Left renal cortex interstitium (tissue), 4 donors: ENCODE results near the gene AKAP9. TPM values are rescaled to one million over a fixed set of nuclear protein-coding genes. Genes with fewer than 3 reads are reported as not detected.
"Not testable (repeated sequence)": the region's sequence is repeated elsewhere in the genome, so short reads cannot be mapped to it uniquely, and the experiment has no call there.

Source experiments
- DNase-seq, 4 donors: peaks; one replicate each; pipeline ENCODE4 v3.0.0-alpha.2; 2013; ENCODE audit warnings: low read depth in 4 of 4, low spot score in 2 of 4, missing footprints in 1 of 4
- polyA plus RNA-seq, 4 donors: library from polyadenylated mRNA; unstranded; fragments of 120-200 nt; gene quantifications; one replicate each; pipeline ENCODE4 v1.2.1, GENCODE V29; 2013; ENCODE audit not compliant: insufficient read length in 4 of 4

The AKAP9 gene
- polyA plus RNA-seq, 4 donors: 71.6 to 109 (median 84.1) TPM

DNA sequence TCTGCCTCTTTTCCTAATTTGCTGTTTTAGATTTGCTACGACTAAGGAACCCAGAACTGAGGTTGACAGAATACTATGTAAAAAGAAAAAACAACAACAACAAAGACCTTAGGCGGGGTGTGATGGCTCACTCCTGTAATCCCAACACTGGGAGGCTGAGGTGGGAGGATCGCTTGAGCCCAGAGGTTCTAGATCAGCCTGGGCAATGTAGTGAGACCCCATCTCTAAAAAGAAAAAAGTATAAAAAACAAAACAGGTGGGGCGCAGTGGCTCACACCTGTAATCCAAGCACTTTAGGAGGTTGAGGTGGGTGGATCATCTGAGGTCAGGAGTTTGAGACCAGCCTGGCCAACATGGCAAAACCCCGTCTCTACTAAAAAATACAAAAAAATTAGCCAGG lies 4.3 kb downstream of the AKAP9 start:
- not testable (repeated sequence) for DNase-seq

GRCh38 chr7:91945476-91945875 lies 4.8 kb downstream of the AKAP9 start:
- no peak for DNase-seq

DNA sequence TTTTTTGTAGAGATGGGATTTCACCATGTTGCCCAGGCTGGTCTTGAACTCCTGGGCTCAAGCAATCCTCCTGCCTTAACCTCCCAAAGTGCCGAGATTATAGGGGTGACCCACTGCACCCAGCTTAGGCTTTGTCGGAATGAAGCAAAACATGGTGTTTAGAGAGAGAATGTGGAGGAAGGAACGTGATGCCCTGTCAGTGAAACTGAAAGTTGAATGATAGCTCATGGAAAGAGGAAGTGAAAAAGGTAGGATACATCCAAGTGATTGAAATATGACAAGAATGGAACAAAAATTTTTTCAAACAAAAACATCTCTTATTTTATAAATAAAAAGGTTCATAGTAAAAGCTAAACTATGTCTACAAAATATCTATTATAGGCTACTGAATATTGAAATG lies 5.9 kb downstream of the AKAP9 start:
- DNase-seq: no peak

DNA sequence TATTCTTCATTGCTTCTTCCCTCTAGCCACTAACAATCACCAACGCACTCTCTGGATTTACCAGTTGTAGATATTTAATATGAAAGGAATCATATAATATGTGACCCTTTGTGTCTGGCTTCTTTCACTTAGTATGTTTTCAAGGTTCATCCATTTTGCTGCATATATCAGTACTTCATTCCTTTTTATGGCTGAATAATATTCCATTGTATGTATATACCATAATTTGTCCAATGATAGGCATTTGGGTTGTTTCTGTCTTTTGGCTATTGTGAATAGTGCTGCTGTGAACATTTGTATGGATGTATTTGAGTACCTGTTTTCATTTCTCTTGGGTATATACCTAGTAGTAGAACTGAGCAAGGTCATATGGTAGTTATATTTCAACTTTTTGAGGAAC lies 7.3 kb downstream of the AKAP9 start:
- no peak for DNase-seq

DNA sequence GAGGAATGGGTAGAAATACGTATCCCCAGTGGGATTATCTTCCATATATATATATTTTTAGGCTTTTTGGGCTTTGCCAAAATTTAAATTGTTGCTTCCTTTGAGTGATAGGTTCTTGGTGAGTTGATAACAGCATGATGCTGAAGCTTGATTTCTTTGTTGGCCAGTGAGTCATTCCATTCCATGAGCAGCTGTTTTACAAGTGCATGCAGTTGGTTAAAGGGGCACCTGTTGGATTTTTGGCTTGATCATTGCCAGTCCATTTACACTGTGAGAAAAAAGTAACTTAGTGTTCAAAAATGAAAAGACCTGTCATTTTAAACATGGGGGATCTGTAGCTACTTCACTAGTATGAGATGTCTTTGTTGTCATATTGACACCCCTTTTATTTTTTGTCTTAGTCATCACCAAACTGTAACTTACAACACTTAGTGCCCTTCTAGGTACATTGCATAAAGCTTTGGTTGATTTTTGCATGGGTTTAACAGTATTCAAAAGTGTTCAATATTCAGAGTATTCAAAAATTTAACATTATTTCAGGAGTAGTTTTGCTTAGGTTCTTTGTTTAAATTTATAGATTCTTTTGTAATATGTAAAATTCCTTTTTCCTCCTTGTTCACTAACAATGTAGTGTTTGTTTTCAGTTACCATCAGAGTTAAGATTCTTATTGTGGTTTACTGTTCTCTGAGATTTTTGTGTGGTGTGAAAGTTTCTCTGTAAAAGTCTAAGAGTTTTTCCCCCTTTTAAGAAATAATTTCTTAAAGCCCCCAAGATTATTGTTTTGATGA lies 8.8 kb downstream of the AKAP9 start:
- no peak for DNase-seq

DNA sequence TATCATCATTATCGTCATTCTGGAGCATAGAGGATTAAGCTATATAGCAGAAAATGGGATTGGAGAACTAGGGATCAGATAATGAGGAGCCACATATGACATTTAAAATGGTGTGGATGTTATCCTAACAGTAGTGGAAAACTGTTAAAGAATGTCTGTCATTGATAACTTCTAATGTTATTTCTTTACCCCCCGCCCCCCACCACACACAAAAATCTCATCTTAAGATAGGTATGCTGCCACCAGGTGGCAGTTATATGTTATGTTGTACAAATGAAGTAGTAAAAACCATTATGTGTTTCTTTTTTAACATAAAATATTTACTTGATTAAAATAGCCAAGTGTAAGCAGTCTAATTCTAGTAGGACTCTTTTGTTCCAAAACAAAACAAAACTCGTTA lies 13.0 kb downstream of the AKAP9 start:
- DNase-seq: no peak

DNA sequence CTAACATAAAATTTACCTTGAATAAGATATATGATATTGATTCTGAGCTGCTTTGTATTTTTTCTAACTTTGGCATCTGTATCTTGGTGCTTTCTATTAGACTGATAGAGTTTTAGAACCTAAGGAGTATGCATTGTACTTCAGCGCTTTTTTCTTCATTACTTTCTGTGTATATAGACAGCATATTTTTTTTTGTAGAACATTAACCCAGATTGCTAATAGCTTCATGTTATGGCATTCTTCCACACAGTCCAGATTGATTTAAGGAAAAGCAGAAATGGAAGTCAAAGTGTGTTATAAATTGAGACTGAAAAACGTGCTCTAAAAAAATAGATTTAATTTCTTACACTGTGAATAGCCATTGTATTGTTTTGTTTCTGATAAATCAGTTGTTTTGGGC lies 15.8 kb downstream of the AKAP9 start:
- not testable (repeated sequence) for DNase-seq

DNA sequence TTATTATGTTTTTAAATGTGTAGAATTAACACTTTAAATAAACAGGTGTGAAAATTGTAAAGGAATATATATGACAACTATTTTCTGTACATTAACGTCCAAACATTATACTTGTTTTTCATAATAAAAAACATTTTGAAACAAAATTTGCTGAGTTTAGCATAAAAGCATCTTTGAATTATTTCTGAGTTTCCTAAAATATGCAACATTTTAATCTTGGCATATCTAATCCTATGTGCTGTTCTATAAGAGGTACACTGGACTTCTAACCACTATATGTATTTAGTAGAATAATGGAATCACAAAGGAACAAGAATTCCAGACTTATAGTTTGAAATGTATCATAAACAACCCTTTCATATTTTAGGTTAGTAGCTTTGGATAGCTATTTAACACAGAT lies 16.6 kb downstream of the AKAP9 start:
- DNase-seq: no peak

GRCh38 chr7:91957823-91958222 lies 17.2 kb downstream of the AKAP9 start:
- no peak for DNase-seq

GRCh38 chr7:91959023-91959422 lies 18.4 kb downstream of the AKAP9 start:
- DNase-seq: no peak

DNA sequence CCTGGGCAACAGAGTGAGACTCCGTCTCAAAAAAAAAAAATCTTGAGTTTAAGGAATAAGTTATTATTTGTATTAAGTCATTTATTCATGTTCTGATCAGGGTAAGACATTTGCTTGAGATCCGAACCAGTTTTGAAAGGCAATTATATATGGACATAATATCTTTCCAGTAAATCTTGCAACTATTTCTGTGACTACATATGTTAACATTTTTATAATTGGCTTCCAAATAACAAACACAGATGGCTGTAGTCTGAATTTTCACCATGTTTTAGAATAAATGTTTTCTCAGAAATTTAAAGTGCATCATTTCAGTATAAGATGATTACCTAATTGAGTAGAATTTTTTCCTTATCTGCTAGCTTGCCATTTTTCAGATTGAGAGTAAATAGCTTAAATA lies 21.2 kb downstream of the AKAP9 start:
- no peak for DNase-seq

GRCh38 chr7:91962419-91962818 lies 21.8 kb downstream of the AKAP9 start:
- no peak for DNase-seq

GRCh38 chr7:91967513-91967912 lies 26.9 kb downstream of the AKAP9 start:
- DNase-seq: not testable (repeated sequence)

DNA sequence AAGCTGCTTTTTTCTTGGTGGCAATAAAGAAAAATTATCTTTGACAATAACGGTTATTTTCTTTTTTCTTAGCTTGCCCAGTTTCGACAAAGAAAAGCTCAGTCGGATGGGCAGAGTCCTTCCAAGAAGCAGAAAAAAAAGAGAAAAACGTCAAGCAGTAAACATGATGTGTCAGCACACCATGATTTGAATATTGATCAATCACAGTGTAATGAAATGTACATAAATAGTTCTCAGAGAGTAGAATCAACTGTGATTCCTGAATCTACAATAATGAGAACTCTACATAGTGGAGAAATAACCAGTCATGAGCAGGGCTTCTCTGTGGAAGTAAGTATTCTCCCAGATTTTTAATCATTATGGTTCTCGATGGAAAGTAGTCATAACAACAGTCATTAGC lies 33.0 kb downstream of the AKAP9 start:
- DNase-seq: no peak

GRCh38 chr7:91974066-91974465 lies 33.4 kb downstream of the AKAP9 start:
- no peak for DNase-seq

DNA sequence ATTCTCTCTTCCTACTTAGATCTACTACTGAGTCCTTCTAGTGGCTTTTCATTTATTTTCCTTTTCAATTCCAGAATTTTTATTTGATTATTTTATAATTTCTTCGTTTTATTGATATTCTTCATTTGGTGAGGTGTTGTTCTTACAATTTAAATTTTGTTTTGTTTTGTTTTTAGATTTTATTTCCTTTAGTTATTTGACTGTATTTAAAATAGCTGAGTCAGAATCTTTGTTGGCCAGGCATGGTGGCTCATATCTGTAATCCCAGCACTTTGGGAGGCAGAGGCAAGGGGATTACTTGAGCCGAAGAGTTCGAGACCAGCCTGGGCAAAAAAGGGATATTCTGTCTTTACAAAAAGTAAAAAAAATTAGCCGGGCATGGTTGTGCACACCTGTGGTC lies 36.1 kb downstream of the AKAP9 start:
- DNase-seq: no peak

GRCh38 chr7:91979590-91979989 lies 38.9 kb downstream of the AKAP9 start:
- no peak for DNase-seq

DNA sequence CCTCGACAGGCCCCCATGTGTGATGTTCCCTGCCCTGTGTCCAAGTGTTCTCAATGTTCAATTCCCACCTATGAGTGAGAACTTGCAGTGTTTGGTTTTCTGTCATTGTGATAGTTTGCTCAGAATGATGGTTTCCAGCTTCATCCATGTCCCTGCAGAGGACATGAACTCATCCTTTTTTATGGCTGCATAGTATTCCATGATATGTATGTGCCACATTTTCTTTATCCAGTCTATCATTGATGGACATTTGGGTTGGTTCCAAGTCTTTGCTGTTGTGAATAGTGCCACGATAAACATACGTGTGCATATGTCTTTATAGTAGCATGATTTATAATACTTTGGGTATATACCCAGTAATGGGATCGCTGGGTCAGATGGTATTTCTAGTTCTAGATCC lies 41.7 kb downstream of the AKAP9 start:
- DNase-seq: not testable (repeated sequence)

DNA sequence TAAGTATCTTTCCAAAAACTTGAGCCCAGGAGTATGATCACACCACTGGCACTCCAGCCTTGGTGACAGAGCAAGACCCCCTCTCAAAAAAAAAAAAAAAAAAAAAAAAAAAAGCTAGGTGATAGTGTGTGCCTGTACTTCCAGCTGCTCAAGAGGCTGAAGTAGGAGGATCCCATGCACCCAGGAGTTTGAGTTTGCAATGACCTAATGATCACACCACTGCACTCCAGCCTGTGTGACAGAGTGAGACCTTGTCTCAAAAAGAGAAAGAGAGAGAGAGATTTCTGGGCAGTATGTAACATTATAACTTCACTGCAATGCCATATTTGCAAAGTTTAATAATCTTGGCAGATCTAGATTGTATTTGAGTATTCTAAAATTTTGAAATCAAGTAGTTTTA lies 47.6 kb downstream of the AKAP9 start:
- DNase-seq: no peak

GRCh38 chr7:91993976-91994375 lies 53.3 kb downstream of the AKAP9 start:
- DNase-seq: no peak

DNA sequence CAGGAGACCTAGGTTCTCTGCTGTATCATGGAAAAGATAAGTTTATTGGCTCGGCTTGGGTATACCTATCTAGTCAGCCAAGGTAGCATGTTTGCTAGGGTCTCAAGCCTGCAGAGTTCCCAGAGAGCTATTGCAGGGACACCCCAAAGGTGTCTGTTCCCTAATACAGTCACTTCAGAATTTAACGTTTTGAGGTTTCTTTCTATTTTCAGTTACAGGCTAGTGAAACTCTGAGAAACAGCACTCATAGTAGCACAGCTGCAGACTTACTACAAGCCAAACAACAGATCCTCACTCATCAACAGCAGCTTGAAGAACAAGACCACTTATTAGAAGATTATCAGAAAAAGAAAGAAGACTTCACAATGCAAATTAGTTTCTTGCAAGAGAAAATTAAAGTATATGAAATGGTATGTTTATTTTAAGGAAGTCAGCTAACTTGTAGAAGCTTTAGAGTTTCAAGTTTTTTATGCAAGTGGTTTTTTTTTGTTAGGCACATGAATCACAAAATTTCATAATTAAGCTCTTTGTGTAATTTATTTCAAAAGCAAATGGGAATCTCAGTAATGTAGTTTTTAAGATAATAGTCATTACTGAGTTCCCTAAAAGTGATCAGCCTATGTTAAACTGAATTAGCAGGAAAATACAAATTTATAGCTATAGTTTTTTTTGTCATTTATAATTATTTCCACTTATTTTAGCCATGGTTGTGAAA lies 54.9 kb downstream of the AKAP9 start:
- DNase-seq: no peak
